Sigmoid colon (tissue), 7 donors: ENCODE results near the gene IFT172. TPM values are rescaled to one million over a fixed set of nuclear protein-coding genes. Genes with fewer than 3 reads are reported as not detected.

ENCODE experiments used
- DNase-seq: peaks from one replicate; pipeline ENCODE4 v3.0.0-alpha.2; 2019
- H3K27ac ChIP-seq, 4 donors: fragments of 200-600 bp; sonication (generic); one replicate each; pipeline ENCODE4 v1.5.1; 2016 to 2019; ENCODE audit warnings: mild to moderate bottlenecking in 1 of 4
- H3K27me3 ChIP-seq, 3 donors: fragments of 200-600 bp; sonication (generic); one replicate each; pipeline ENCODE4 v1.5.1; 2019; ENCODE audit warnings: mild to moderate bottlenecking in 1 of 3
- H3K36me3 ChIP-seq, 4 donors: fragments of 200-600 bp; sonication (generic); one replicate each; pipeline ENCODE4 v1.5.1; 2016 to 2019
- H3K4me1 ChIP-seq, 4 donors: fragments of 200-600 bp; sonication (generic); one replicate each; pipeline ENCODE4 v1.5.1; 2017 to 2019
- H3K4me3 ChIP-seq, 4 donors: fragments of 200-600 bp; sonication (generic); one replicate each; pipeline ENCODE4 v1.5.1; 2017 to 2019; ENCODE audit warnings: mild to moderate bottlenecking in 2 of 4, moderate library complexity in 1 of 4
- H3K9me3 ChIP-seq, 4 donors: fragments of 200-600 bp in 3 of 4; sonication (generic) in 3 of 4; one replicate each; pipeline versions ENCODE4 v1.5.1 to v1.6.1; 2013 to 2019
- EP300 ChIP-seq, 4 donors: sonication (generic); formaldehyde crosslinking; IDR thresholded peaks; one replicate each; pipeline ENCODE4 v1.6.1; 2017; ENCODE audit warnings: antibody characterized with exemption in 4 of 4
- POLR2A ChIP-seq, 2 donors: fragments of 450-650 bp; IDR thresholded peaks; one replicate each; pipeline ENCODE4 v1.6.1; 2016; ENCODE audit warnings: antibody characterized with exemption in 2 of 2, mild to moderate bottlenecking in 2 of 2, moderate library complexity in 2 of 2
- POLR2AphosphoS5 ChIP-seq, 4 donors: sonication (generic); formaldehyde crosslinking; IDR thresholded peaks; one replicate each; pipeline ENCODE4 v1.6.1; 2017; ENCODE audit warnings: antibody characterized with exemption in 4 of 4
- WGBS, 2 donors: extraction: QIAGEN DNeasy Blood & Tissue Kit; methylation state at CpG; one replicate each; pipeline ENCODE4 v1.1.7; 2013; 5-methylcytosine and 5-hydroxymethylcytosine counted together
- intact Hi-C: fragments of 100-400 bp; cut with DNase I; formaldehyde crosslinking; loops from one replicate; pipeline ENCODE4 v1.15.1; 2023
- polyA plus RNA-seq, 3 donors: library from polyadenylated mRNA; stranded (reverse); fragments of 200-250 nt; gene quantifications; one replicate each; pipeline ENCODE4 v1.2.3, GENCODE V29; 2013
- total RNA-seq, 4 donors: library from RNA; depleted of rRNA; stranded (reverse); fragments of >200 nt; gene quantifications; one replicate each; pipeline ENCODE4 v1.1.0, GENCODE V29; 2016
- TF ChIP-seq, protein P1 (sequence below), 4 experiments: fragments of 450-650 bp in 3 of 4; fragments of 200-600 bp in 1 of 4; IDR thresholded peaks; one replicate each; pipeline ENCODE4 v1.5.1; 2016 to 2019; ENCODE audit warnings: antibody characterized with exemption in 4 of 4, mild to moderate bottlenecking in 3 of 4, moderate library complexity in 2 of 4
- donor health status: healthy with polysubstance abuse.
- donor health status: Bipolar disorder and iron deficiency.
- donor health status: healthy.

IFT172 gene
- total and polyA plus RNA-seq, 7 donors: 25.7 to 139 (median 37.7) TPM

GRCh38 chr2:27518113-27518781 lies 28.7 kb upstream of the IFT172 start:
- DNase-seq: no peak
- Histone ChIP-seq H3K27ac (no peak overlapping the region), H3K4me3 (no peak overlapping the region), H3K4me1 (no peaks in the 10 kb centered on the region), H3K27me3 (no peaks in the 10 kb centered on the region), H3K9me3 (no peaks in the 10 kb centered on the region), H3K36me3 (no peaks in the 10 kb centered on the region)
- intact Hi-C loops: no loop called here
- TF ChIP-seq POLR2A (IDR thresholded peaks at IDR 0.05) (no peak), EP300 (IDR thresholded peaks at IDR 0.05) (no peak), POLR2AphosphoS5 (IDR thresholded peaks at IDR 0.05) (no peak)
- TF ChIP-seq, protein P1, sequence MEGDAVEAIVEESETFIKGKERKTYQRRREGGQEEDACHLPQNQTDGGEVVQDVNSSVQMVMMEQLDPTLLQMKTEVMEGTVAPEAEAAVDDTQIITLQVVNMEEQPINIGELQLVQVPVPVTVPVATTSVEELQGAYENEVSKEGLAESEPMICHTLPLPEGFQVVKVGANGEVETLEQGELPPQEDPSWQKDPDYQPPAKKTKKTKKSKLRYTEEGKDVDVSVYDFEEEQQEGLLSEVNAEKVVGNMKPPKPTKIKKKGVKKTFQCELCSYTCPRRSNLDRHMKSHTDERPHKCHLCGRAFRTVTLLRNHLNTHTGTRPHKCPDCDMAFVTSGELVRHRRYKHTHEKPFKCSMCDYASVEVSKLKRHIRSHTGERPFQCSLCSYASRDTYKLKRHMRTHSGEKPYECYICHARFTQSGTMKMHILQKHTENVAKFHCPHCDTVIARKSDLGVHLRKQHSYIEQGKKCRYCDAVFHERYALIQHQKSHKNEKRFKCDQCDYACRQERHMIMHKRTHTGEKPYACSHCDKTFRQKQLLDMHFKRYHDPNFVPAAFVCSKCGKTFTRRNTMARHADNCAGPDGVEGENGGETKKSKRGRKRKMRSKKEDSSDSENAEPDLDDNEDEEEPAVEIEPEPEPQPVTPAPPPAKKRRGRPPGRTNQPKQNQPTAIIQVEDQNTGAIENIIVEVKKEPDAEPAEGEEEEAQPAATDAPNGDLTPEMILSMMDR (IDR thresholded peaks at IDR 0.05): no peak
- 76 to 78% methylated on average over 5 of the region's 5 CpGs for WGBS, 2 donors

DNA sequence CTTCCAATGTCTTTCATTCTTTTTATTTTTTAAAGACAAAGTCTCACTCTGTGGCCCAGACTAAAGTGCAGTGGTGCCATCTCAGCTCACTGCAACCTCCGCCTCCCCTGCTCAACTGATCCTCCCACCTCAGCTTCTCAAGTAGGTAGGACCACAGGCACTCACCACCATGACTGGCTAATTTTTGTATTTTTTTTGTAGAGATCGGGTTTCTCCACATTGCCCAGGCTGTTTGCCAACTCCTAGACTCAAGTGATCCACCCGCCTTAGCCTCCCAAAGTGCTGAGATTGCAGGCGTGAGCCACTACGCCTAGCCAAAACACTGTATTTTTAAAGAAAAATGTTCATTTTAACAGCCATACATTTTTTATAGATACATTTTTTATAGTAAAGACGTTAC lies 19.8 kb upstream of the IFT172 start:
- WGBS, 2 donors: 61 to 62% methylated on average over 6 of the region's 6 CpGs
- Histone ChIP-seq H3K27me3 (no peaks in the 10 kb centered on the region), H3K27ac (no peak overlapping the region), H3K4me3 (no peak overlapping the region), H3K36me3 (no peaks in the 10 kb centered on the region), H3K9me3 (no peaks in the 10 kb centered on the region), H3K4me1 (no peaks in the 10 kb centered on the region)
- intact Hi-C loops: no loop called here
- no peak for DNase-seq
- TF ChIP-seq POLR2A (IDR thresholded peaks at IDR 0.05) (no peak), EP300 (IDR thresholded peaks at IDR 0.05) (no peak), POLR2AphosphoS5 (IDR thresholded peaks at IDR 0.05) (no peak)
- TF ChIP-seq, protein P1 (IDR thresholded peaks at IDR 0.05): no peak

GRCh38 chr2:27507293-27507692 lies 17.8 kb upstream of the IFT172 start:
- 61 to 73% methylated on average over 4 of the region's 4 CpGs for WGBS, 2 donors
- Histone ChIP-seq H3K36me3 (no peaks in the 10 kb centered on the region), H3K27ac (no peak overlapping the region), H3K9me3 (no peaks in the 10 kb centered on the region), H3K27me3 (no peaks in the 10 kb centered on the region), H3K4me1 (no peaks in the 10 kb centered on the region), H3K4me3 (no peak overlapping the region)
- intact Hi-C loops: no loop called here
- DNase-seq: no peak
- TF ChIP-seq POLR2AphosphoS5 (IDR thresholded peaks at IDR 0.05) (no peak), EP300 (IDR thresholded peaks at IDR 0.05) (no peak), POLR2A (IDR thresholded peaks at IDR 0.05) (no peak)
- TF ChIP-seq, protein P1 (IDR thresholded peaks at IDR 0.05): no peak

GRCh38 chr2:27506587-27506986 lies 17.0 kb upstream of the IFT172 start:
- no peak for DNase-seq
- Histone ChIP-seq H3K4me3 (no peak overlapping the region), H3K27ac (no peak overlapping the region), H3K9me3 (no peaks in the 10 kb centered on the region), H3K27me3 (no peaks in the 10 kb centered on the region), H3K36me3 (no peaks in the 10 kb centered on the region), H3K4me1 (no peaks in the 10 kb centered on the region)
- 82 to 86% methylated on average over 6 of the region's 6 CpGs for WGBS, 2 donors
- intact Hi-C loops: no loop called here
- no peak for TF ChIP-seq POLR2A (IDR thresholded peaks at IDR 0.05)
- TF ChIP-seq EP300 (IDR thresholded peaks at IDR 0.05): no peak
- TF ChIP-seq POLR2AphosphoS5 (IDR thresholded peaks at IDR 0.05): no peak
- TF ChIP-seq, protein P1 (IDR thresholded peaks at IDR 0.05): no peak

GRCh38 chr2:27502142-27502541 lies 12.6 kb upstream of the IFT172 start:
- 89% methylated on average over 4 of the region's 4 CpGs for WGBS, 2 donors
- no peak overlapping the region for H3K4me3 ChIP-seq

More at GRCh38 chr2:27502142-27502541, 12.6 kb upstream of the IFT172 start:
- Histone ChIP-seq H3K36me3 (no peaks in the 10 kb centered on the region), H3K27ac (no peak overlapping the region), H3K27me3 (no peaks in the 10 kb centered on the region), H3K9me3 (no peaks in the 10 kb centered on the region), H3K4me1 (no peaks in the 10 kb centered on the region)
- intact Hi-C loops: no loop called here
- DNase-seq: no peak
- TF ChIP-seq EP300 (IDR thresholded peaks at IDR 0.05) (no peak), POLR2A (IDR thresholded peaks at IDR 0.05) (no peak), POLR2AphosphoS5 (IDR thresholded peaks at IDR 0.05) (no peak)
- TF ChIP-seq, protein P1 (IDR thresholded peaks at IDR 0.05): no peak
